PC-3 (cell line): ENCODE results near the gene MBNL1. TPM values are rescaled to one million over a fixed set of nuclear protein-coding genes. Genes with fewer than 3 reads are reported as not detected.

Source experiments
- ATAC-seq: fragments of 200-7000 bp; cut with Tn5 transposase; 2 replicates; pipeline ENCODE4 v1.9.1; 2020; ENCODE audit warnings: mild to moderate bottlenecking, moderate library complexity
- BruUV-seq: library from RNA; stranded (reverse); fragments of 400-500 nt; replicated peaks from 2 replicates; lab custom pipeline; 2021; lab: Mats Ljungman, UMichigan
- CTCF ChIA-PET: fragments of 300-600 bp; sonication (Branson Sonifier 250); formaldehyde crosslinking; loops from one replicate; lab custom pipeline; 2022; ENCODE audit warnings: antibody characterized with exemption; lab: Charles Lee
- POLR2A ChIA-PET: fragments of 300-600 bp; sonication (Branson Sonifier 250); formaldehyde crosslinking; loops from one replicate; lab custom pipeline; 2022; ENCODE audit warnings: antibody characterized with exemption; ENCODE audit not compliant: unreplicated experiment; lab: Charles Lee
- DNase-seq: peaks from one replicate; pipeline ENCODE4 v3.0.0-alpha.2; 2015
- H2AFZ ChIP-seq: fragments of 300-600 bp; sonication (generic); 2 replicates; pipeline ENCODE4 v1.6.0; 2016; ENCODE audit warnings: antibody characterized with exemption, low read length
- H3F3A ChIP-seq: fragments of 300-600 bp; sonication (generic); one replicate; pipeline ENCODE4 v1.6.0; 2017; ENCODE audit warnings: antibody characterized with exemption, low read length, control low read depth, mild to moderate bottlenecking; ENCODE audit not compliant: unreplicated experiment
- H3K27ac ChIP-seq: fragments of 300-600 bp; sonication (generic); 2 replicates; pipeline ENCODE4 v1.5.1; 2016; ENCODE audit warnings: mild to moderate bottlenecking, low read length
- H3K27me3 ChIP-seq: fragments of 300-600 bp; sonication (generic); 2 replicates; pipeline ENCODE4 v1.6.1; 2016; ENCODE audit warnings: low read length, mixed read lengths
- H3K36me3 ChIP-seq: fragments of 300-600 bp; sonication (generic); 2 replicates; pipeline ENCODE4 v1.6.1; 2016; ENCODE audit warnings: low read depth, mixed run types, low read length, mixed read lengths
- H3K4me1 ChIP-seq: fragments of 300-600 bp; sonication (generic); 2 replicates; pipeline ENCODE4 v1.5.1; 2016; ENCODE audit warnings: low read length; ENCODE audit not compliant: insufficient read depth
- H3K4me2 ChIP-seq: fragments of 300-600 bp; sonication (generic); 2 replicates; pipeline ENCODE4 v1.6.0; 2016; ENCODE audit warnings: low read length
- H3K4me3 ChIP-seq: fragments of 300-600 bp; sonication (generic); 2 replicates; pipeline ENCODE4 v1.5.1; 2016; ENCODE audit warnings: mild to moderate bottlenecking, low read length, mixed read lengths
- H3K79me2 ChIP-seq: fragments of 300-600 bp; sonication (generic); 2 replicates; pipeline ENCODE4 v1.6.1; 2017; ENCODE audit warnings: low read length, mixed read lengths
- H3K9ac ChIP-seq: fragments of 300-600 bp; sonication (generic); 2 replicates; pipeline ENCODE4 v1.6.0; 2016; ENCODE audit warnings: mild to moderate bottlenecking, low read length
- H3K9me2 ChIP-seq: fragments of 300-600 bp; sonication (generic); replicated peaks from 2 replicates; pipeline ENCODE4 v1.6.1; 2016; ENCODE audit warnings: mixed run types, low read length, mixed read lengths
- H3K9me3 ChIP-seq: fragments of 300-600 bp; sonication (generic); 2 replicates; pipeline ENCODE4 v1.6.1; 2016; ENCODE audit warnings: low read length, mixed read lengths
- H4K20me1 ChIP-seq: fragments of 300-600 bp; sonication (generic); 2 replicates; pipeline ENCODE4 v1.6.1; 2016; ENCODE audit warnings: low read length, mixed read lengths
- EZH2 ChIP-seq: fragments of 300-600 bp; sonication (generic); IDR thresholded peaks from one replicate; pipeline ENCODE4 v1.6.1; 2017; ENCODE audit warnings: antibody characterized with exemption, mild to moderate bottlenecking, low read length; ENCODE audit not compliant: unreplicated experiment
- EZH2phosphoT487 ChIP-seq: fragments of 300-600 bp; sonication (generic); IDR thresholded peaks from 2 replicates; pipeline ENCODE4 v1.6.1; 2018; ENCODE audit warnings: mild to moderate bottlenecking, antibody characterized with exemption, low read length, borderline replicate concordance
- intact Hi-C: fragments of 100-400 bp; cut with micrococcal nuclease; formaldehyde crosslinking; loops from 2 replicates; pipeline ENCODE4 v1.9.0; 2023
- total RNA-seq: library from RNA; depleted of rRNA; stranded (reverse); fragments of >200 nt; gene quantifications from 2 replicates; pipeline ENCODE4 v1.2.3, GENCODE V29; 2014
- TF ChIP-seq, protein P1 (sequence below): fragments of 300-600 bp; sonication (generic); conservative IDR thresholded peaks from 2 replicates; pipeline ENCODE4 v1.5.1; 2017; ENCODE audit warnings: antibody characterized with exemption, low read depth, mild to moderate bottlenecking, low read length

The MBNL1 gene
- total RNA-seq, 1 experiment from 2014 or later = 161 TPM

DNA sequence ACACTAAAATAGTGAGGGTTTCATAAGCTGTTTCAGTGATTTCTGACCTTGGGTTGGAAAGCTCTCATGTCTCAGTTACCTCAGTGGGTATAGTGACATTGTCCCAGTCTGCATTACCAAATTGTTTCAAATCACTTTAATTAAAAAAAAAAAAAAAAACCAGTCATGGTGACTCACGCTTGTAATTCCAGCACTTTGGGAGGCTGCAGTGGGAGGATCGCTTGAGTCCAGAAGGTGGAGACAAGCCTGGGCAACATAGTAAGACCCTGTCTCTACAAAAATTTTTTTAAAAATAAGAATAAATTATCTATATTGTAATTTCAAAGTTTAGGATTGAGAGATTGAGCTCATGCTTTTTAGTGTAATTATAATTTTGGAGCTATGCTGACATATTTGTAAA lies 78.0 kb downstream of the MBNL1 start:
- H3K9ac ChIP-seq = no peak overlapping the region
- H3K27me3 ChIP-seq = no peaks in the 10 kb centered on the region
- peaks cover 40% of the 10 kb centered on the region for H3K4me1 ChIP-seq
- DNase-seq = no peak
- TF ChIP-seq EZH2 (no peak), EZH2phosphoT487 (no peak)
- TF ChIP-seq, protein P1, sequence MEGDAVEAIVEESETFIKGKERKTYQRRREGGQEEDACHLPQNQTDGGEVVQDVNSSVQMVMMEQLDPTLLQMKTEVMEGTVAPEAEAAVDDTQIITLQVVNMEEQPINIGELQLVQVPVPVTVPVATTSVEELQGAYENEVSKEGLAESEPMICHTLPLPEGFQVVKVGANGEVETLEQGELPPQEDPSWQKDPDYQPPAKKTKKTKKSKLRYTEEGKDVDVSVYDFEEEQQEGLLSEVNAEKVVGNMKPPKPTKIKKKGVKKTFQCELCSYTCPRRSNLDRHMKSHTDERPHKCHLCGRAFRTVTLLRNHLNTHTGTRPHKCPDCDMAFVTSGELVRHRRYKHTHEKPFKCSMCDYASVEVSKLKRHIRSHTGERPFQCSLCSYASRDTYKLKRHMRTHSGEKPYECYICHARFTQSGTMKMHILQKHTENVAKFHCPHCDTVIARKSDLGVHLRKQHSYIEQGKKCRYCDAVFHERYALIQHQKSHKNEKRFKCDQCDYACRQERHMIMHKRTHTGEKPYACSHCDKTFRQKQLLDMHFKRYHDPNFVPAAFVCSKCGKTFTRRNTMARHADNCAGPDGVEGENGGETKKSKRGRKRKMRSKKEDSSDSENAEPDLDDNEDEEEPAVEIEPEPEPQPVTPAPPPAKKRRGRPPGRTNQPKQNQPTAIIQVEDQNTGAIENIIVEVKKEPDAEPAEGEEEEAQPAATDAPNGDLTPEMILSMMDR = no peak
- POLR2A ChIA-PET = no interaction called here
- H3K79me2 ChIP-seq = peaks cover 90% of the 10 kb centered on the region
- BruUV-seq = no TSS peak
- H3K36me3 ChIP-seq = 0 out of 2 replicates have a peak, but pooled peaks cover 9% of the 10 kb centered on the region
- H3K9me3 ChIP-seq = no peaks in the 10 kb centered on the region
- peaks cover 8% of the 10 kb centered on the region; the same call in 1 of the 2 replicates for H4K20me1 ChIP-seq
- no peak overlapping the region for H2AFZ ChIP-seq
- peaks cover 7% of the 10 kb centered on the region for H3F3A ChIP-seq
- ATAC-seq = no peak
- no peak overlapping the region for H3K27ac ChIP-seq
- intact Hi-C loops = no loop called here
- H3K4me2 ChIP-seq = no peak overlapping the region
- no peak overlapping the region for H3K4me3 ChIP-seq
- no peaks in the 10 kb centered on the region for H3K9me2 ChIP-seq
- CTCF ChIA-PET = no interaction called here

DNA sequence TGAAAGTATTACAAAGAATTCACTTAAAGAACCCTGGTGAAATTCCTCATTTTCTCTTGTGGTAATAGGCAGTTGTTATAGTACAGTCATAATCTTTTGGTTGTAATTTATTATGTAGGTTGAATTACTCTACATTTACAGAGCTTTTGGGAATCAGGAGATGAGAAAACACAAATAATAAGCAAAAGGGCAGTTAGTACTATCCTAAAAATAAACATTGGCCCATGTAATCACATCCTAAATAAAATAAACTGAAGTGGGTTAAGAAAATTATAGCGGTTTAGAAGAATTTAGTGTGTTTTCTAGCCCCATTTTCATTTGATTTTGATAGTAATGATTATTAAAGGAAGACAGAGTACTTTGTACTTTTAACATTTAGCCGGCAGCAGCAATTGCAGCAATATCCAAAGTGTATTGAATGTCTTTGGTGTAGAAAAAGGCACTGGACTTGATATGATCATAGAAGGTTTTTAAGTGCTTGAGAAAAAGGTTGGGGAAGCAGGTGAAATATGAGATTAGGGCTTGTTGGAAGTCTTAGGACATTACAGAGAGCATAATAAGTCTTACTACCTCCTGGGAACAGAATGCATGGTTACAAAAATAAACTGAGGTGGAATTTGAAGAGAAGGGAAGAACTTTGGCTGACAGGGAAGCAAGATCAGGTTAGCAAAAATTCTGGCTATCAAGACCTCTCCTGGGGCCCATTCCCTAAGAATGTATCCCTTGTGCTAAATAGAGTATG lies 79.9 kb downstream of the MBNL1 start:
- peaks cover 93% of the 10 kb centered on the region for H3K79me2 ChIP-seq
- no TSS peak for BruUV-seq
- ATAC-seq = peak; percentile 37
- H3K36me3 ChIP-seq = 0 out of 2 replicates have a peak, but pooled peaks cover 9% of the 10 kb centered on the region
- H3K4me2 ChIP-seq = peak overlapping the region; percentile 74
- intact Hi-C loops = loop anchor here (1.0 kb wide), 1 partner anchor 17 kb away; no protein-coding TSS in a partner anchor
- H3K9me3 ChIP-seq = no peaks in the 10 kb centered on the region
- H3K27me3 ChIP-seq = no peaks in the 10 kb centered on the region
- peaks cover 7% of the 10 kb centered on the region for H3F3A ChIP-seq
- ChIA-PET POLR2A (no interaction called here), CTCF (no interaction called here)
- DNase-seq = no peak
- peak overlapping the region; percentile 24; the same call in 1 of the 2 replicates for H3K4me3 ChIP-seq
- no peak overlapping the region for H2AFZ ChIP-seq
- H3K9ac ChIP-seq = peak overlapping the region; percentile 7; the same call in 1 of the 2 replicates
- TF ChIP-seq, protein P1 = no peak
- TF ChIP-seq EZH2phosphoT487 (no peak), EZH2 (no peak)
- H3K4me1 ChIP-seq = peaks cover 40% of the 10 kb centered on the region
- H3K9me2 ChIP-seq = no peaks in the 10 kb centered on the region
- H3K27ac ChIP-seq = peak overlapping the region; percentile 64
- H4K20me1 ChIP-seq = peaks cover 8% of the 10 kb centered on the region; the same call in 1 of the 2 replicates
